SU-DHL-6 (cell line): ENCODE data around the gene HS3ST3B1.

ENCODE experiments used
- EZH2phosphoT487 ChIP-seq: fragments of 200-600 bp; sonication (generic), shearing (Covaris generic); conservative IDR thresholded peaks from 2 replicates; pipeline ENCODE4 v1.6.1; 2018; ENCODE audit warnings: mild to moderate bottlenecking, antibody characterized with exemption, low read length, moderate library complexity, mixed read lengths
- TF ChIP-seq, protein P1 (sequence below): fragments of 200-600 bp; sonication (generic); IDR thresholded peaks from one replicate; pipeline ENCODE4 v1.5.1; 2017; ENCODE audit warnings: antibody characterized with exemption, mild to moderate bottlenecking, low read length, moderate library complexity; ENCODE audit not compliant: insufficient read depth, poor library complexity, severe bottlenecking

- TF ChIP-seq, protein P1, sequence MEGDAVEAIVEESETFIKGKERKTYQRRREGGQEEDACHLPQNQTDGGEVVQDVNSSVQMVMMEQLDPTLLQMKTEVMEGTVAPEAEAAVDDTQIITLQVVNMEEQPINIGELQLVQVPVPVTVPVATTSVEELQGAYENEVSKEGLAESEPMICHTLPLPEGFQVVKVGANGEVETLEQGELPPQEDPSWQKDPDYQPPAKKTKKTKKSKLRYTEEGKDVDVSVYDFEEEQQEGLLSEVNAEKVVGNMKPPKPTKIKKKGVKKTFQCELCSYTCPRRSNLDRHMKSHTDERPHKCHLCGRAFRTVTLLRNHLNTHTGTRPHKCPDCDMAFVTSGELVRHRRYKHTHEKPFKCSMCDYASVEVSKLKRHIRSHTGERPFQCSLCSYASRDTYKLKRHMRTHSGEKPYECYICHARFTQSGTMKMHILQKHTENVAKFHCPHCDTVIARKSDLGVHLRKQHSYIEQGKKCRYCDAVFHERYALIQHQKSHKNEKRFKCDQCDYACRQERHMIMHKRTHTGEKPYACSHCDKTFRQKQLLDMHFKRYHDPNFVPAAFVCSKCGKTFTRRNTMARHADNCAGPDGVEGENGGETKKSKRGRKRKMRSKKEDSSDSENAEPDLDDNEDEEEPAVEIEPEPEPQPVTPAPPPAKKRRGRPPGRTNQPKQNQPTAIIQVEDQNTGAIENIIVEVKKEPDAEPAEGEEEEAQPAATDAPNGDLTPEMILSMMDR: no peak
- TF ChIP-seq EZH2phosphoT487: no peak
These were observed 35.5 kb downstream of the HS3ST3B1 start for GRCh38 chr17:14336418-14336817.
